ENCODE data around the gene PLA2G4B. TPM values are rescaled to one million over a fixed set of nuclear protein-coding genes. Genes with fewer than 3 reads are reported as not detected.

Gene PLA2G4B
- total and polyA plus RNA-seq, 2 donors, result 1.9 to 45.4 TPM

- no peak for DNase-seq (ENCODE audit: low read depth in 6 of 9, low spot score in 9 of 9)
- no peaks in the 10 kb centered on the region for H3K9me3 ChIP-seq (ENCODE audit: control insufficient read depth in 2 of 2, insufficient read depth in 1 of 2, low read length in 1 of 2)
- whole genome bisulfite sequencing, result 88% methylated on average over 12 of the region's 12 CpGs
Measured at GRCh38 chr15:41842229-41842628, 3.6 kb downstream of the PLA2G4B start.

GRCh38 chr15:41843571-41843970 lies 4.9 kb downstream of the PLA2G4B start:
- Histone ChIP-seq H3K9me3 (ENCODE audit: control insufficient read depth in 2 of 2, insufficient read depth in 1 of 2, low read length in 1 of 2) (no peaks in the 10 kb centered on the region), H3K4me1 (ENCODE audit: control insufficient read depth in 2 of 2, insufficient read depth in 2 of 2, low read length in 2 of 2) (no peaks in the 10 kb centered on the region), H3K27me3 (ENCODE audit: control insufficient read depth in 2 of 2, insufficient read depth in 1 of 2, low read length in 1 of 2) (no peaks in the 10 kb centered on the region), H3K36me3 (ENCODE audit: control insufficient read depth in 2 of 2, insufficient read depth in 2 of 2, low read length in 1 of 2) (peaks cover 31 to 46% of the 10 kb centered on the region in 2 donors), H3K4me3 (ENCODE audit: low read length in 2 of 2) (no peak overlapping the region), H3K27ac (ENCODE audit: low read depth in 1 of 2, low read length in 1 of 2) (no peak overlapping the region)
- DNase-seq (ENCODE audit: low read depth in 6 of 9, low spot score in 9 of 9), result no peak
- WGBS, result 71% methylated on average over 10 of the region's 10 CpGs

More at GRCh38 chr15:41842229-41842628, 3.6 kb downstream of the PLA2G4B start:
- Histone ChIP-seq H3K27me3 (ENCODE audit: control insufficient read depth in 2 of 2, insufficient read depth in 1 of 2, low read length in 1 of 2) (no peaks in the 10 kb centered on the region), H3K4me3 (ENCODE audit: low read length in 2 of 2) (no peak overlapping the region), H3K4me1 (ENCODE audit: control insufficient read depth in 2 of 2, insufficient read depth in 2 of 2, low read length in 2 of 2) (no peaks in the 10 kb centered on the region), H3K36me3 (ENCODE audit: control insufficient read depth in 2 of 2, insufficient read depth in 2 of 2, low read length in 1 of 2) (peaks cover 19 to 38% of the 10 kb centered on the region in 2 donors), H3K27ac (ENCODE audit: low read depth in 1 of 2, low read length in 1 of 2) (no peak overlapping the region)

GRCh38 chr15:41844814-41845213 lies 6.2 kb downstream of the PLA2G4B start:
- Histone ChIP-seq H3K36me3 (ENCODE audit: control insufficient read depth in 2 of 2, insufficient read depth in 2 of 2, low read length in 1 of 2) (peaks cover 31 to 53% of the 10 kb centered on the region in 2 donors), H3K27me3 (ENCODE audit: control insufficient read depth in 2 of 2, insufficient read depth in 1 of 2, low read length in 1 of 2) (no peaks in the 10 kb centered on the region), H3K27ac (ENCODE audit: low read depth in 1 of 2, low read length in 1 of 2) (no peak overlapping the region), H3K4me1 (ENCODE audit: control insufficient read depth in 2 of 2, insufficient read depth in 2 of 2, low read length in 2 of 2) (no peaks in the 10 kb centered on the region), H3K9me3 (ENCODE audit: control insufficient read depth in 2 of 2, insufficient read depth in 1 of 2, low read length in 1 of 2) (no peaks in the 10 kb centered on the region), H3K4me3 (ENCODE audit: low read length in 2 of 2) (no peak overlapping the region)
- WGBS, result 90% methylated on average over 12 of the region's 12 CpGs
- no peak for DNase-seq (ENCODE audit: low read depth in 6 of 9, low spot score in 9 of 9)

- 99% methylated on average over 14 of the region's 14 CpGs for WGBS
- DNase-seq (ENCODE audit: low read depth in 6 of 9, low spot score in 9 of 9), result no peak
- peaks cover 31 to 46% of the 10 kb centered on the region in 2 donors for H3K36me3 ChIP-seq (ENCODE audit: control insufficient read depth in 2 of 2, insufficient read depth in 2 of 2, low read length in 1 of 2)
Measured at GRCh38 chr15:41847206-41847605, 8.6 kb downstream of the PLA2G4B start.

GRCh38 chr15:41847981-41848380 lies 9.3 kb downstream of the PLA2G4B start:
- peaks cover 28 to 46% of the 10 kb centered on the region in 2 donors for H3K36me3 ChIP-seq (ENCODE audit: control insufficient read depth in 2 of 2, insufficient read depth in 2 of 2, low read length in 1 of 2)
- peaks cover 0 to 2% of the 10 kb centered on the region in 2 donors for H3K27me3 ChIP-seq (ENCODE audit: control insufficient read depth in 2 of 2, insufficient read depth in 1 of 2, low read length in 1 of 2)
- H3K4me3 ChIP-seq (ENCODE audit: low read length in 2 of 2), result no peak overlapping the region
- no peak for DNase-seq (ENCODE audit: low read depth in 6 of 9, low spot score in 9 of 9)
- no peaks in the 10 kb centered on the region for H3K9me3 ChIP-seq (ENCODE audit: control insufficient read depth in 2 of 2, insufficient read depth in 1 of 2, low read length in 1 of 2)
- no peaks in the 10 kb centered on the region for H3K4me1 ChIP-seq (ENCODE audit: control insufficient read depth in 2 of 2, insufficient read depth in 2 of 2, low read length in 2 of 2)
- 98% methylated on average over 9 of the region's 9 CpGs for WGBS
- H3K27ac ChIP-seq (ENCODE audit: low read depth in 1 of 2, low read length in 1 of 2), result no peak overlapping the region

More at GRCh38 chr15:41847206-41847605, 8.6 kb downstream of the PLA2G4B start:
- H3K27ac ChIP-seq (ENCODE audit: low read depth in 1 of 2, low read length in 1 of 2), result no peak overlapping the region
- no peak overlapping the region for H3K4me3 ChIP-seq (ENCODE audit: low read length in 2 of 2)
- no peaks in the 10 kb centered on the region for H3K4me1 ChIP-seq (ENCODE audit: control insufficient read depth in 2 of 2, insufficient read depth in 2 of 2, low read length in 2 of 2)
- peaks cover 0 to 2% of the 10 kb centered on the region in 2 donors for H3K27me3 ChIP-seq (ENCODE audit: control insufficient read depth in 2 of 2, insufficient read depth in 1 of 2, low read length in 1 of 2)
- no peaks in the 10 kb centered on the region for H3K9me3 ChIP-seq (ENCODE audit: control insufficient read depth in 2 of 2, insufficient read depth in 1 of 2, low read length in 1 of 2)

GRCh38 chr15:41848631-41849030 lies 10.0 kb downstream of the PLA2G4B start:
- peaks cover 0 to 2% of the 10 kb centered on the region in 2 donors for H3K27me3 ChIP-seq (ENCODE audit: control insufficient read depth in 2 of 2, insufficient read depth in 1 of 2, low read length in 1 of 2)
- H3K4me3 ChIP-seq (ENCODE audit: low read length in 2 of 2), result no peak overlapping the region
- 94% methylated on average over 10 of the region's 10 CpGs for WGBS
- no peaks in the 10 kb centered on the region for H3K9me3 ChIP-seq (ENCODE audit: control insufficient read depth in 2 of 2, insufficient read depth in 1 of 2, low read length in 1 of 2)
- H3K4me1 ChIP-seq (ENCODE audit: control insufficient read depth in 2 of 2, insufficient read depth in 2 of 2, low read length in 2 of 2), result no peaks in the 10 kb centered on the region
- DNase-seq (ENCODE audit: low read depth in 6 of 9, low spot score in 9 of 9), result no peak
- H3K27ac ChIP-seq (ENCODE audit: low read depth in 1 of 2, low read length in 1 of 2), result no peak overlapping the region
- peaks cover 28 to 46% of the 10 kb centered on the region in 2 donors for H3K36me3 ChIP-seq (ENCODE audit: control insufficient read depth in 2 of 2, insufficient read depth in 2 of 2, low read length in 1 of 2)

- 94% methylated on average over 6 of the region's 6 CpGs for WGBS
- DNase-seq (ENCODE audit: low read depth in 6 of 9, low spot score in 9 of 9), result no peak
Measured at GRCh38 chr15:41849204-41849603, 10.6 kb downstream of the PLA2G4B start.

GRCh38 chr15:41849861-41850260 lies 11.2 kb downstream of the PLA2G4B start:
- Histone ChIP-seq H3K27ac (ENCODE audit: low read depth in 1 of 2, low read length in 1 of 2) (no peak overlapping the region), H3K9me3 (ENCODE audit: control insufficient read depth in 2 of 2, insufficient read depth in 1 of 2, low read length in 1 of 2) (no peaks in the 10 kb centered on the region), H3K4me3 (ENCODE audit: low read length in 2 of 2) (no peak overlapping the region), H3K27me3 (ENCODE audit: control insufficient read depth in 2 of 2, insufficient read depth in 1 of 2, low read length in 1 of 2) (peaks cover 0 to 2% of the 10 kb centered on the region in 2 donors), H3K36me3 (ENCODE audit: control insufficient read depth in 2 of 2, insufficient read depth in 2 of 2, low read length in 1 of 2) (peaks cover 23 to 43% of the 10 kb centered on the region in 2 donors), H3K4me1 (ENCODE audit: control insufficient read depth in 2 of 2, insufficient read depth in 2 of 2, low read length in 2 of 2) (peaks cover 0 to 3% of the 10 kb centered on the region in 2 donors)
- 83% methylated on average over 8 of the region's 8 CpGs for WGBS
- no peak for DNase-seq (ENCODE audit: low read depth in 6 of 9, low spot score in 9 of 9)

More at GRCh38 chr15:41849204-41849603, 10.6 kb downstream of the PLA2G4B start:
- H3K4me3 ChIP-seq (ENCODE audit: low read length in 2 of 2), result no peak overlapping the region
- H3K9me3 ChIP-seq (ENCODE audit: control insufficient read depth in 2 of 2, insufficient read depth in 1 of 2, low read length in 1 of 2), result no peaks in the 10 kb centered on the region
- peaks cover 28 to 46% of the 10 kb centered on the region in 2 donors for H3K36me3 ChIP-seq (ENCODE audit: control insufficient read depth in 2 of 2, insufficient read depth in 2 of 2, low read length in 1 of 2)
- H3K27ac ChIP-seq (ENCODE audit: low read depth in 1 of 2, low read length in 1 of 2), result no peak overlapping the region
- no peaks in the 10 kb centered on the region for H3K4me1 ChIP-seq (ENCODE audit: control insufficient read depth in 2 of 2, insufficient read depth in 2 of 2, low read length in 2 of 2)
- peaks cover 0 to 2% of the 10 kb centered on the region in 2 donors for H3K27me3 ChIP-seq (ENCODE audit: control insufficient read depth in 2 of 2, insufficient read depth in 1 of 2, low read length in 1 of 2)

GRCh38 chr15:41850482-41851166 lies 12.0 kb downstream of the PLA2G4B start:
- no peak for DNase-seq (ENCODE audit: low read depth in 6 of 9, low spot score in 9 of 9)
- Histone ChIP-seq H3K27ac (ENCODE audit: low read depth in 1 of 2, low read length in 1 of 2) (no peak overlapping the region), H3K36me3 (ENCODE audit: control insufficient read depth in 2 of 2, insufficient read depth in 2 of 2, low read length in 1 of 2) (peaks cover 22 to 37% of the 10 kb centered on the region in 2 donors), H3K4me3 (ENCODE audit: low read length in 2 of 2) (no peak overlapping the region), H3K9me3 (ENCODE audit: control insufficient read depth in 2 of 2, insufficient read depth in 1 of 2, low read length in 1 of 2) (no peaks in the 10 kb centered on the region), H3K27me3 (ENCODE audit: control insufficient read depth in 2 of 2, insufficient read depth in 1 of 2, low read length in 1 of 2) (peaks cover 0 to 2% of the 10 kb centered on the region in 2 donors), H3K4me1 (ENCODE audit: control insufficient read depth in 2 of 2, insufficient read depth in 2 of 2, low read length in 2 of 2) (peaks cover 0 to 5% of the 10 kb centered on the region in 2 donors)
- WGBS, result 84% methylated on average over 16 of the region's 16 CpGs

Measured in thymus (tissue), 11 donors.